ENCODE data around the gene BEX2.

The BEX2 gene

GRCh38 chrX:103279624-103280023, 31.2 kb downstream of the BEX2 start:
- TF ChIP-seq CTCF (IDR thresholded peaks at IDR 0.05; ENCODE audit: insufficient read depth, low read length, poor library complexity, severe bottlenecking): no peak
- DNase-seq (ENCODE audit: extremely low read depth, insufficient read length): no peak
- Histone ChIP-seq H3K36me3 (ENCODE audit: control insufficient read depth, insufficient read depth, low read length) (no peaks in the 10 kb centered on the region), H3K4me3 (replicated peaks; ENCODE audit: low read depth, low read length) (no peak overlapping the region), H3K27me3 (replicated peaks; ENCODE audit: control insufficient read depth, insufficient read depth, low read length) (no peaks in the 10 kb centered on the region; the same call in 1 of the 2 replicates)

- no peak for DNase-seq (ENCODE audit: extremely low read depth, insufficient read length)
- H3K27me3 ChIP-seq (replicated peaks; ENCODE audit: control insufficient read depth, insufficient read depth, low read length): no peaks in the 10 kb centered on the region; the same call in 1 of the 2 replicates
- H3K36me3 ChIP-seq (ENCODE audit: control insufficient read depth, insufficient read depth, low read length): no peaks in the 10 kb centered on the region
- no peak for TF ChIP-seq CTCF (IDR thresholded peaks at IDR 0.05; ENCODE audit: insufficient read depth, low read length, poor library complexity, severe bottlenecking)
- no peak within 1 kb of the TSS for H3K4me3 ChIP-seq (replicated peaks; ENCODE audit: low read depth, low read length)
These were observed 34.2 kb downstream of the BEX2 start, which contains the start of gene TCEAL5 for GRCh38 chrX:103276581-103277002. TSS of gene TCEAL5 (minus strand) at chrX:103276750. CDS start at chrX:103274563, 2,187 bp downstream.

- DNase-seq (ENCODE audit: extremely low read depth, insufficient read length): no peak
- TF ChIP-seq CTCF (IDR thresholded peaks at IDR 0.05; ENCODE audit: insufficient read depth, low read length, poor library complexity, severe bottlenecking): no peak
- no peaks in the 10 kb centered on the region; the same call in 1 of the 2 replicates for H3K27me3 ChIP-seq (replicated peaks; ENCODE audit: control insufficient read depth, insufficient read depth, low read length)
- H3K36me3 ChIP-seq (ENCODE audit: control insufficient read depth, insufficient read depth, low read length): no peaks in the 10 kb centered on the region
- H3K4me3 ChIP-seq (replicated peaks; ENCODE audit: low read depth, low read length): no peak overlapping the region
These were observed 34.7 kb downstream of the BEX2 start for GRCh38 chrX:103275947-103276567.

GRCh38 chrX:103274284-103274683, 36.5 kb downstream of the BEX2 start:
- Histone ChIP-seq H3K27me3 (replicated peaks; ENCODE audit: control insufficient read depth, insufficient read depth, low read length) (no peaks in the 10 kb centered on the region; the same call in 1 of the 2 replicates), H3K4me3 (replicated peaks; ENCODE audit: low read depth, low read length) (no peak overlapping the region)
- TF ChIP-seq CTCF (IDR thresholded peaks at IDR 0.05; ENCODE audit: insufficient read depth, low read length, poor library complexity, severe bottlenecking): no peak

More at GRCh38 chrX:103274284-103274683, 36.5 kb downstream of the BEX2 start:
- no peak for DNase-seq (ENCODE audit: extremely low read depth, insufficient read length)
- no peaks in the 10 kb centered on the region for H3K36me3 ChIP-seq (ENCODE audit: control insufficient read depth, insufficient read depth, low read length)
